Measurements from ENCODE around the gene GEN1. TPM values are rescaled to one million over a fixed set of nuclear protein-coding genes. Genes with fewer than 3 reads are reported as not detected.
A peak's percentile ranks its signal among the peaks of the same experiment; 100 is the strongest.

Gene GEN1
- total RNA-seq, 1 donor from 2014 or later = 44.4 TPM

DNA sequence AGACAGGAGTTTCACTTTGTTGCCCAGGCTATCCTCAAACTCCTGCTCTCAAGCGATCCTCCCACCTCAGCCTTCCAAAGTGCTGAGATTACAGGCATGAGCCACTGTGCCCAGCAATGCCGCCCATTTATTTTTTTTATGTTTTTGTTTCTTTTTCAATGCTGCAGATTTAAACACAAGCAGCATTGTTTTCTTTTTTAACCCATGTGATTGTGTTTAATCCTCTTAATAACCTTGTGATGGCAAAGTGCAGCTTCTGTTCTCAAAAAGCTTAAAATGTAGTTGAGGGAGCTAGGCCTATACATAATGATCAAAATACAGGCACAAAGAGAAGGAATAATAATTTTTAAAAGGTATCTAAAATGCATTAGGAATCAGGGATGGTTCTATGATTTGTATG lies 73.8 kb downstream of the GEN1 start:
- Mint-ChIP-seq H3K4me3 (ENCODE audit: unreplicated experiment) (no peak overlapping the region), H3K9me3 (ENCODE audit: unreplicated experiment) (no peaks in the 10 kb centered on the region), H3K27me3 (ENCODE audit: unreplicated experiment) (peaks cover 1% of the 10 kb centered on the region), H3K27ac (ENCODE audit: unreplicated experiment) (no peak overlapping the region), H3K36me3 (ENCODE audit: unreplicated experiment) (no peaks in the 10 kb centered on the region), H3K4me1 (ENCODE audit: low read depth, unreplicated experiment) (peaks cover 7% of the 10 kb centered on the region)
- TF ChIP-seq, protein P1, sequence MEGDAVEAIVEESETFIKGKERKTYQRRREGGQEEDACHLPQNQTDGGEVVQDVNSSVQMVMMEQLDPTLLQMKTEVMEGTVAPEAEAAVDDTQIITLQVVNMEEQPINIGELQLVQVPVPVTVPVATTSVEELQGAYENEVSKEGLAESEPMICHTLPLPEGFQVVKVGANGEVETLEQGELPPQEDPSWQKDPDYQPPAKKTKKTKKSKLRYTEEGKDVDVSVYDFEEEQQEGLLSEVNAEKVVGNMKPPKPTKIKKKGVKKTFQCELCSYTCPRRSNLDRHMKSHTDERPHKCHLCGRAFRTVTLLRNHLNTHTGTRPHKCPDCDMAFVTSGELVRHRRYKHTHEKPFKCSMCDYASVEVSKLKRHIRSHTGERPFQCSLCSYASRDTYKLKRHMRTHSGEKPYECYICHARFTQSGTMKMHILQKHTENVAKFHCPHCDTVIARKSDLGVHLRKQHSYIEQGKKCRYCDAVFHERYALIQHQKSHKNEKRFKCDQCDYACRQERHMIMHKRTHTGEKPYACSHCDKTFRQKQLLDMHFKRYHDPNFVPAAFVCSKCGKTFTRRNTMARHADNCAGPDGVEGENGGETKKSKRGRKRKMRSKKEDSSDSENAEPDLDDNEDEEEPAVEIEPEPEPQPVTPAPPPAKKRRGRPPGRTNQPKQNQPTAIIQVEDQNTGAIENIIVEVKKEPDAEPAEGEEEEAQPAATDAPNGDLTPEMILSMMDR (IDR thresholded peaks at IDR 0.05; ENCODE audit: partially characterized antibody, unreplicated experiment) = no peak
- no peak for DNase-seq

DNA sequence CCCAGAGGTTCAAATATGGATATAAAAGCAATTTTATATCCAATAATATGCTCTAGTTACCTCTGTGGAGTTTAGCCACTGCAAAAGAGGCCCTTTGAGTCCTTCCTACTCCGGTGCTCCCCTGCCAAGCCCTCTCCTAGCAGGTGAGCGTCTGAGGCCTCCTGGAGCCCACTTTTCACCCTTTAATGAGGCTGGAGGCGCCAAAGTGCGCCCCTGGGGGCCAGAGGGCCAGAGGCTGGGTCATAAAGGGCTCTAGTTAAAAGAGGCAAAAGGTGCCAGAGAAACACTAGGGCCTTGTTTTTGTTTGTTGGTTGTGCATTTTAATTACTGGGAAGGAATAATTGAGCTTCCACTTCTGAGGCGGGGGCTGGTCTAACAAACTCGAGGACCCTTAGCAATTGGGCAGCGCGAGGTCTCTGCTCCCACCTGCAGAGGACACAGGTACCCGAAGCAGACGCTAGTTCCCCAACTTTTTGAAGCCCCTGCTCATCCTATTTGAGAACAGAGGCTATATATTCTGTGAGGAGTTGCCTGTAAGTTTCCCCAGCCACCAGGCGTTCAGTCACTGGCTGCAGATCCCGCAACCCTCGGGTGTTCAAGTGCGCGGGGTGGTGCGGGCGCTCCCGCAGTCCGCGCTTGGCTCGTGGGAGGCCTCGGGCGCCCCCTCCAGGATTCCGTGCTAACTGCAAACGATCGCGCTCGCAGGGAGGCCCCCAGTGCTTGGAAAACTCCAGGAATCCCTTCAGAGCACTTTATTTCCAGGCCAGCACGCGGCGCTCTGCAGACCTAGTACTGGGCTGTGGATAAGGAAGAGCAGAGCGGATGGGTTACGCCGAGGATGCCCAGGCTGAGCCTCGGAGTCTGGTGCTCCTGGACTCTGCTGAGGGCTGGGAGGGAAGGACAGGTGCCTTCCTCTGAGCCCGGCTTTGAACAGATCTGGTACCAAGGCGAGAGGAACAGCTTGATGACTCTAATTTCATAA lies 76.4 kb downstream of the GEN1 start:
- Mint-ChIP-seq H3K9me3 (ENCODE audit: unreplicated experiment) (no peaks in the 10 kb centered on the region), H3K27ac (ENCODE audit: unreplicated experiment) (no peak overlapping the region), H3K4me3 (ENCODE audit: unreplicated experiment) (peak overlapping the region; percentile 46), H3K4me1 (ENCODE audit: low read depth, unreplicated experiment) (peaks cover 7% of the 10 kb centered on the region), H3K27me3 (ENCODE audit: unreplicated experiment) (peaks cover 1% of the 10 kb centered on the region), H3K36me3 (ENCODE audit: unreplicated experiment) (no peaks in the 10 kb centered on the region)
- TF ChIP-seq, protein P1 (IDR thresholded peaks at IDR 0.05; ENCODE audit: partially characterized antibody, unreplicated experiment) = peak; percentile 91
- DNase-seq = peak; percentile 94

DNA sequence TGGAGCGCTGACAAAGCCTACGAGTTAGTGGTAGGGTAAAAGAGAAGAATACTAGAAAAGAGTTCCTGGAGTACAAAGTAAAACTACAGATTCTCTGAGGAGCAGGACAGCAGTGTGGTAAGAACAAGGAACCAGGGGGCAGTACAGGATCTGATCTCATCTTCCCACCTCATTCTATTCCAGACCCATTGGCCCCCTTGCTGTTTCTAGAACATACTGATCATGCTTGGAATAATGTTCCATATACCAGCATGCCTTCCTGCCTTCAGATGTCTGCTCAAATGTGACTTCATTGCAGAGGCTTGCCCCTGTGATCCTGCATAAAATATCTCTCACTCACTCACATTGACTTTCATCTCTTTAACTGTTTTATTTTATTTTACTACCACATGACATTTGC lies 81.6 kb downstream of the GEN1 start:
- no peaks in the 10 kb centered on the region for H3K9me3 Mint-ChIP-seq (ENCODE audit: unreplicated experiment)
- TF ChIP-seq, protein P1 (IDR thresholded peaks at IDR 0.05; ENCODE audit: partially characterized antibody, unreplicated experiment) = no peak
- H3K27ac Mint-ChIP-seq (ENCODE audit: unreplicated experiment) = no peak overlapping the region

More for the DNA sequence above, 81.6 kb downstream of the GEN1 start:
- no peaks in the 10 kb centered on the region for H3K27me3 Mint-ChIP-seq (ENCODE audit: unreplicated experiment)
- H3K36me3 Mint-ChIP-seq (ENCODE audit: unreplicated experiment) = no peaks in the 10 kb centered on the region
- no peak overlapping the region for H3K4me3 Mint-ChIP-seq (ENCODE audit: unreplicated experiment)
- peaks cover 7% of the 10 kb centered on the region for H3K4me1 Mint-ChIP-seq (ENCODE audit: low read depth, unreplicated experiment)
- DNase-seq = no peak

Other genes starting within 250 kb of the GEN1 start
- gene RAD51AP2, start 235.7 kb upstream of the GEN1 start, total RNA-seq (ENCODE audit: unreplicated experiment) = not detected
- gene VSNL1, start 213.4 kb upstream of the GEN1 start, total RNA-seq (ENCODE audit: unreplicated experiment) = 6.1 TPM
- 61.4 TPM for gene SMC6, start 328 bp upstream of the GEN1 start, total RNA-seq (ENCODE audit: unreplicated experiment)
- gene MSGN1, start 62.3 kb downstream of the GEN1 start, total RNA-seq (ENCODE audit: unreplicated experiment) = not detected
- 5.5 TPM for gene KCNS3, start 124.5 kb downstream of the GEN1 start, total RNA-seq (ENCODE audit: unreplicated experiment)

Measured in glutamatergic neuron (in vitro differentiated cells).